ENCODE measurements around the gene VILL.
A peak's percentile ranks its signal among the peaks of the same experiment; 100 is the strongest.

The VILL gene

GRCh38 chr3:38002291-38002876 lies 11.8 kb downstream of the VILL start:
- TF ChIP-seq ZBTB7A (IDR thresholded peaks at IDR 0.05; ENCODE audit: low read depth): no peak
- TF ChIP-seq TCF12 (IDR thresholded peaks at IDR 0.05; ENCODE audit: low read depth): no peak
- TF ChIP-seq NFIC (IDR thresholded peaks at IDR 0.05): no peak
- TF ChIP-seq RAD21 (IDR thresholded peaks at IDR 0.05; ENCODE audit: low read depth): no peak
- no peak for TF ChIP-seq TAF1 (IDR thresholded peaks at IDR 0.05; ENCODE audit: low read depth)
- TF ChIP-seq, protein P1, sequence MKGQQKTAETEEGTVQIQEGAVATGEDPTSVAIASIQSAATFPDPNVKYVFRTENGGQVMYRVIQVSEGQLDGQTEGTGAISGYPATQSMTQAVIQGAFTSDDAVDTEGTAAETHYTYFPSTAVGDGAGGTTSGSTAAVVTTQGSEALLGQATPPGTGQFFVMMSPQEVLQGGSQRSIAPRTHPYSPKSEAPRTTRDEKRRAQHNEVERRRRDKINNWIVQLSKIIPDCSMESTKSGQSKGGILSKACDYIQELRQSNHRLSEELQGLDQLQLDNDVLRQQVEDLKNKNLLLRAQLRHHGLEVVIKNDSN (IDR thresholded peaks at IDR 0.05): no peak
- no peak for TF ChIP-seq CREB1 (IDR thresholded peaks at IDR 0.05; ENCODE audit: low read depth)
- no peak for TF ChIP-seq EGR1 (IDR thresholded peaks at IDR 0.05)
- TF ChIP-seq FOXM1 (IDR thresholded peaks at IDR 0.05; ENCODE audit: borderline replicate concordance, low read depth): no peak
- TF ChIP-seq MAX (IDR thresholded peaks at IDR 0.05): no peak
- no peak for TF ChIP-seq EP300 (IDR thresholded peaks at IDR 0.05; ENCODE audit: borderline replicate concordance)
- no peak for TF ChIP-seq TEAD4 (IDR thresholded peaks at IDR 0.05)

GRCh38 chr3:38002940-38003339 lies 12.4 kb downstream of the VILL start:
- TF ChIP-seq TCF12 (IDR thresholded peaks at IDR 0.05; ENCODE audit: low read depth) (no peak), ZBTB7A (IDR thresholded peaks at IDR 0.05; ENCODE audit: low read depth) (no peak), FOXM1 (IDR thresholded peaks at IDR 0.05; ENCODE audit: borderline replicate concordance, low read depth) (no peak), MAX (IDR thresholded peaks at IDR 0.05) (no peak), YY1 (IDR thresholded peaks at IDR 0.05; ENCODE audit: low read depth) (no peak), TAF1 (IDR thresholded peaks at IDR 0.05; ENCODE audit: low read depth) (no peak), TEAD4 (IDR thresholded peaks at IDR 0.05) (no peak), CREB1 (IDR thresholded peaks at IDR 0.05; ENCODE audit: low read depth) (no peak), RAD21 (IDR thresholded peaks at IDR 0.05; ENCODE audit: low read depth) (no peak), CEBPB (IDR thresholded peaks at IDR 0.05) (no peak), EP300 (IDR thresholded peaks at IDR 0.05; ENCODE audit: borderline replicate concordance) (no peak), NFIC (IDR thresholded peaks at IDR 0.05) (no peak), EGR1 (IDR thresholded peaks at IDR 0.05) (no peak)
- TF ChIP-seq, protein P1 (IDR thresholded peaks at IDR 0.05): no peak
- TF ChIP-seq, protein P2, sequence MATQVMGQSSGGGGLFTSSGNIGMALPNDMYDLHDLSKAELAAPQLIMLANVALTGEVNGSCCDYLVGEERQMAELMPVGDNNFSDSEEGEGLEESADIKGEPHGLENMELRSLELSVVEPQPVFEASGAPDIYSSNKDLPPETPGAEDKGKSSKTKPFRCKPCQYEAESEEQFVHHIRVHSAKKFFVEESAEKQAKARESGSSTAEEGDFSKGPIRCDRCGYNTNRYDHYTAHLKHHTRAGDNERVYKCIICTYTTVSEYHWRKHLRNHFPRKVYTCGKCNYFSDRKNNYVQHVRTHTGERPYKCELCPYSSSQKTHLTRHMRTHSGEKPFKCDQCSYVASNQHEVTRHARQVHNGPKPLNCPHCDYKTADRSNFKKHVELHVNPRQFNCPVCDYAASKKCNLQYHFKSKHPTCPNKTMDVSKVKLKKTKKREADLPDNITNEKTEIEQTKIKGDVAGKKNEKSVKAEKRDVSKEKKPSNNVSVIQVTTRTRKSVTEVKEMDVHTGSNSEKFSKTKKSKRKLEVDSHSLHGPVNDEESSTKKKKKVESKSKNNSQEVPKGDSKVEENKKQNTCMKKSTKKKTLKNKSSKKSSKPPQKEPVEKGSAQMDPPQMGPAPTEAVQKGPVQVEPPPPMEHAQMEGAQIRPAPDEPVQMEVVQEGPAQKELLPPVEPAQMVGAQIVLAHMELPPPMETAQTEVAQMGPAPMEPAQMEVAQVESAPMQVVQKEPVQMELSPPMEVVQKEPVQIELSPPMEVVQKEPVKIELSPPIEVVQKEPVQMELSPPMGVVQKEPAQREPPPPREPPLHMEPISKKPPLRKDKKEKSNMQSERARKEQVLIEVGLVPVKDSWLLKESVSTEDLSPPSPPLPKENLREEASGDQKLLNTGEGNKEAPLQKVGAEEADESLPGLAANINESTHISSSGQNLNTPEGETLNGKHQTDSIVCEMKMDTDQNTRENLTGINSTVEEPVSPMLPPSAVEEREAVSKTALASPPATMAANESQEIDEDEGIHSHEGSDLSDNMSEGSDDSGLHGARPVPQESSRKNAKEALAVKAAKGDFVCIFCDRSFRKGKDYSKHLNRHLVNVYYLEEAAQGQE (IDR thresholded peaks at IDR 0.05; ENCODE audit: low read depth): no peak

DNA sequence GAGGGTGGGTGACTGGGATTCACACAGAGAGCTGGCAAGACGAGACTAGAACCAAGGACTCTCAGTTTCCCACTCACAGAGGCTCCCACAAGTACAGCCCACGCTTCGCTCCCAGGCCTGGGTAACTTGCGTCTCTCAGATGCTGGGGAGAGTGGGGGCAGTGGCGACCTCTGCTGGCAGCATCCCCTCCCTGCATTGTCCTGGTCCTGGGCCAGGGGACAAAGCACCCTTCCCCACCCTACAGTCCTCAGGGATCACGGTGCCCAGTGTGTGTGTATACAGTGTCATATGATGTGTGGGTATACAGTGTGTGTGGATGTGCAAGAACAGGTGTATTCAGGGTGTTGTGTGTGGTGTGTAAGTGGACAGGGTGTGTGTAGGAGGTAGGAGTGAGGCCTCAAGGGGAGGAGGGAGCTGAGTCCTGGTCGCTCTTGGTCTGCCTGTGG lies 12.8 kb downstream of the VILL start:
- TF ChIP-seq, protein P1 (IDR thresholded peaks at IDR 0.05): no peak
- TF ChIP-seq MAX (IDR thresholded peaks at IDR 0.05) (no peak), TAF1 (IDR thresholded peaks at IDR 0.05; ENCODE audit: low read depth) (no peak), RAD21 (IDR thresholded peaks at IDR 0.05; ENCODE audit: low read depth) (peak; percentile 67), ZBTB7A (IDR thresholded peaks at IDR 0.05; ENCODE audit: low read depth) (no peak; the same call in 1 of the 2 replicates), TEAD4 (IDR thresholded peaks at IDR 0.05) (no peak)

DNA sequence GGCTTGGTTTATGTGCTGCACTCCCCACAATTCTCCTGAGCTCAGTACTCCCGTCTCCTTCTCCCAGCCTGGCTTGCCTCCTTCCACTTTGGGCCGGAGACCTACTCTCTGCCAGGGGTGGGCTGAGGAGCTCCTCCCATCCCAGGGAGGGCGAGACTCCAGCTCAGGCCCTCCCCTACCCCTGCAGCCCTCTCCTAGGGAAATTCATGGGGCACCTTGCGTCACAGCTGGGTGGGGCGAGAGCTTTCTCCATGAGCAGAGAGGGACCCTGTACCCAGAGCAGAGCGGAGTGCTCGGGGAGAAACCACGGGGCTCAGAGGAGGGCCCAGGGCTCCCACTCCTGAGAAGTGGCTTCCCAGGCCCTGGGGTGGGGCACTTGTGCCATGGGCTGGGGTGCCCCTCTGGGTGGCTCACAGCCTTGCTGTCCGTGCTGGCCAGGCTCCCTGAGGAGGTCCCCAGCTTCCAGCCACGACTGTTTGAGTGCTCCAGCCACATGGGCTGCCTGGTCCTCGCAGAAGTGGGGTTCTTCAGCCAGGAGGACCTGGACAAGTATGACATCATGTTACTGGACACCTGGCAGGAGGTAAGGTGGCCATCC lies 13.3 kb downstream of the VILL start:
- TF ChIP-seq EP300 (IDR thresholded peaks at IDR 0.05; ENCODE audit: borderline replicate concordance): no peak
- TF ChIP-seq ZBTB7A (IDR thresholded peaks at IDR 0.05; ENCODE audit: low read depth): peak; percentile 9; the same call in 1 of the 2 replicates

GRCh38 chr3:38004415-38005075 lies 14.0 kb downstream of the VILL start:
- TF ChIP-seq TEAD4 (IDR thresholded peaks at IDR 0.05) (no peak), FOXM1 (IDR thresholded peaks at IDR 0.05; ENCODE audit: borderline replicate concordance, low read depth) (no peak), CEBPB (IDR thresholded peaks at IDR 0.05) (no peak), TCF12 (IDR thresholded peaks at IDR 0.05; ENCODE audit: low read depth) (no peak), RAD21 (IDR thresholded peaks at IDR 0.05; ENCODE audit: low read depth) (peak; percentile 63), CREB1 (IDR thresholded peaks at IDR 0.05; ENCODE audit: low read depth) (no peak), EGR1 (IDR thresholded peaks at IDR 0.05) (no peak), YY1 (IDR thresholded peaks at IDR 0.05; ENCODE audit: low read depth) (no peak), EP300 (IDR thresholded peaks at IDR 0.05; ENCODE audit: borderline replicate concordance) (no peak), MAX (IDR thresholded peaks at IDR 0.05) (no peak; the same call in 1 of the 2 replicates), NFIC (IDR thresholded peaks at IDR 0.05) (no peak), TAF1 (IDR thresholded peaks at IDR 0.05; ENCODE audit: low read depth) (no peak), ZBTB7A (IDR thresholded peaks at IDR 0.05; ENCODE audit: low read depth) (no peak)
- TF ChIP-seq, protein P2 (IDR thresholded peaks at IDR 0.05; ENCODE audit: low read depth): no peak
- TF ChIP-seq, protein P1 (IDR thresholded peaks at IDR 0.05): peak; percentile 89
